NCI-H187 (cell line): ENCODE data around the gene HAVCR1.

Source experiments
- DNase-seq, 2 experiments: peaks; one replicate each; lab custom pipeline; 2025; lab: John Stamatoyannopoulos, UW

HAVCR1 gene

DNA sequence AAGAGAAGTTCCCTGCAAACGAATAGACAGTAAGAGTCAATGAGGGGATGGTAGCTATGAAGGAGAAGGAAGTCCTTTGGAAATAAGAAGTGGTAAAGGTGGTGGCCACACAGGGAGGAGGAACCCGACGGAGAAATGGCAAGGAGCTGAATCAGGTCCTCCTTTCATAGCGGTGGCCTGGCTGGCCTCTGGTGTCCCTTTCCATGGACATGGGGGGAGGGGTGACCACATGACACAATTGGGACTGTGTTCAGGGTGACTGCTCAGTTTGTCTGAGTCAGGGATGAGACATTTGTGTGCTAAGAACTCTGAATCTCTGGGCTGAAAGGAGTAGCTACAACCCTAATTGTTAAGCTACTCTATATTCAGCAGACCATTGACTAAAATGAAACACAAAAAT, 67.2 kb downstream of the HAVCR1 start:
- no peak for DNase-seq

DNA sequence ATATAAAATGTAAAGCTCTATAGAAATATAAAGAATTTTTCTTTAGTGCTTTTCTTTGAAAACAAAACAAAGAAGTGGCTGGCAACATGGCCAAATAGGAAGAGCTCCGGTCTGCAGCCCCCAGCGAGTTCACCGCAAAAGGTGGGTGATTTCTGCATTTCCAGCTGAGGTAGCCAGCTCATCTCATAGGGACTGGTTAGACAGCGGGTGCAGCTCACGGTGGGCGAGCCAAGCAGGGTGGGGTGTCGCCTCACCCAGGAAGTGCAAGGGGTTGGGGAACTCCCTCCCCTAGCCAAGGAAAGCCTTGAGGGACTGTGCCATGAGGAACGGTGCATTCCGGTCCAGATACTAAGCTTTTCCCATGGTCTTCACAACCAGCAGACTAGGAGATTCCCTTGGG, 74.9 kb downstream of the HAVCR1 start:
- no peak for DNase-seq

DNA sequence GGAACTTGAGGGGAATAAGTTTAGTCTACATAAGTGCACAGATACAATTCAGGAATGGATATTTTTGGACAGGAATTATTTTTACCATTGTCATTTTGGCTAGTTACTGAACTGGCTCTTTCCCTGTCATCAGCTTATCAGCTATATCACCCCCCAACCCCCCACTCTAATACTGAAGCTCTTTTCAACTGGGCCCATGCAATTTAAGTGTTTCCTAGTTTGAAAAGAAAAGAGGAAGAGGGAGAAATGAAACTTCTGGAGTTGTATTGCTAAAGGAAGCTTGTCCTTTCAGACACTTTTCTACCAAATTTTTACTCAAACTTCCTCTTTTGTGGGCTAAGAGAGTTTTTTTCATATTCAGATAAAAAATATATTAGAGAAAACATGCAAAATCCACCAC, 77.4 kb downstream of the HAVCR1 start:
- no peak for DNase-seq
